Transverse colon (tissue), 4 donors: Measurements from ENCODE around the gene PRPF8. TPM values are rescaled to one million over a fixed set of nuclear protein-coding genes. Genes with fewer than 3 reads are reported as not detected.
"Not testable (repeated sequence)": the region's sequence is repeated elsewhere in the genome, so short reads cannot be mapped to it uniquely, and the experiment has no call there.

Experiments used
- DNase-seq: peaks from one replicate; pipeline ENCODE4 v3.0.0-alpha.2; 2019
- H3K27ac ChIP-seq, 4 donors: fragments of 200-600 bp; sonication (generic); 2 replicates each; pipeline ENCODE4 v1.5.1; 2016 to 2018; ENCODE audit warnings: inconsistent platforms in 4 of 4
- H3K27me3 ChIP-seq: fragments of 200-600 bp; sonication (generic); 2 replicates; pipeline ENCODE4 v1.5.1; 2017; ENCODE audit warnings: inconsistent platforms
- H3K36me3 ChIP-seq, 4 donors: fragments of 200-600 bp; sonication (generic); 2 replicates each; pipeline ENCODE4 v1.5.1; 2017 to 2019; ENCODE audit warnings: inconsistent platforms in 4 of 4
- H3K4me1 ChIP-seq, 4 donors: fragments of 200-600 bp; sonication (generic); 2 replicates each; pipeline ENCODE4 v1.5.1; 2017 to 2020; ENCODE audit warnings: inconsistent platforms in 4 of 4
- H3K4me3 ChIP-seq, 4 donors: fragments of 200-600 bp; sonication (generic); 1 replicate in 1 of 4; 2 replicates in 3 of 4; pipeline versions ENCODE4 v1.5.1 to v1.6.1; 2017 to 2019; ENCODE audit warnings: inconsistent platforms in 4 of 4
- H3K9me3 ChIP-seq, 2 donors: fragments of 200-600 bp; sonication (generic); 2 replicates each; pipeline ENCODE4 v1.5.1; 2017 to 2019; ENCODE audit warnings: inconsistent platforms in 2 of 2
- EP300 ChIP-seq: sonication (generic); formaldehyde crosslinking; IDR thresholded peaks from one replicate; pipeline ENCODE4 v1.6.1; 2017; ENCODE audit warnings: antibody characterized with exemption, low read depth
- POLR2A ChIP-seq: fragments of 450-650 bp; IDR thresholded peaks from one replicate; pipeline ENCODE4 v1.6.1; 2016; ENCODE audit warnings: antibody characterized with exemption, mild to moderate bottlenecking, moderate library complexity
- POLR2AphosphoS5 ChIP-seq, 3 donors: sonication (generic); formaldehyde crosslinking; IDR thresholded peaks; one replicate each; pipeline ENCODE4 v1.6.1; 2016; ENCODE audit warnings: antibody characterized with exemption in 3 of 3
- WGBS, 2 donors: methylation state at CpG; one replicate each; pipeline ENCODE4 v1.1.5; 2018; ENCODE audit warnings: low coverage in 1 of 2; 5-methylcytosine and 5-hydroxymethylcytosine counted together
- in situ Hi-C, 4 donors: fragments of 200-750 bp; cut with MboI; loops; one replicate each; pipeline versions ENCODE4 v1.15.0 to v1.15.1; 2017; ENCODE audit warnings: low sequenced_read_pairs in 3 of 4, low pct_ligation_motif_present in 1 of 4, low pct_unique_long_range_greater_than_20kb in 1 of 4
- intact Hi-C: fragments of 100-400 bp; cut with DNase I; formaldehyde crosslinking; loops from one replicate; pipeline ENCODE4 v1.15.1; 2023; ENCODE audit warnings: low total_unique reads
- total RNA-seq, 4 donors: library from RNA; depleted of rRNA; stranded (reverse); fragments of >200 nt; gene quantifications; one replicate each; pipeline ENCODE4 v1.1.0, GENCODE V29; 2016
- TF ChIP-seq, protein P1 (sequence below), 5 experiments: fragments of 200-600 bp in 3 of 5; fragments of 450-650 bp in 2 of 5; sonication (generic) in 3 of 5; IDR thresholded peaks; 1 replicate in 2 of 5; 2 replicates in 3 of 5; pipeline ENCODE4 v1.5.1; 2016 to 2017; ENCODE audit warnings: antibody characterized with exemption in 5 of 5, inconsistent platforms in 3 of 5, mild to moderate bottlenecking in 2 of 5, moderate library complexity in 1 of 5

PRPF8 gene
- total RNA-seq, 4 donors from 2014 or later: 155 to 410 (median 169) TPM

DNA sequence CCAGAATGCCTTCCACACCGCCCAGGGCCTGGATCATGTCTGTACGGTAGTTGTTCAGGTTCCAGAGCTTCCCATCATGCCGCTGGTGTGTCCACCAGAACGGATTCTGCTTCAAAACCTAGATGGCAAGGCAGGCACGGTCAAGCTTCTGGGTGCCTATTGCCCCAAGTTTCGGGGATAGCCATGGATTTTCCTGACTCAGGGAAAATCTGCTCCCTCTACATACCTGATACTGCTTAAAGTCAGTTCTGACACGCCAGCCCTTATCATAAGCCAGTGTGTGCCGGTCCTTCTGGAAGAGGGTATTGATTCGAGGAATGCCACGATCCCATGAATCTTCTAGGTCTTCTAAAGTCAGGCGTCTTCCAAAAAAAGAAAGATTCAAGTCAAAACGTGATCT, 23.6 kb downstream of the PRPF8 start:
- no peak overlapping the region for H3K4me3 ChIP-seq
- no peaks in the 10 kb centered on the region for H3K27me3 ChIP-seq
- no peaks in the 10 kb centered on the region for H3K4me1 ChIP-seq
- no peak overlapping the region for H3K27ac ChIP-seq
- 92 to 93% methylated on average over 10 to 12 of the region's 12 CpGs for WGBS, 2 donors
- DNase-seq: no peak
- H3K36me3 ChIP-seq: peaks cover 0 to 91% (median 43%) of the 10 kb centered on the region in 4 donors
- intact Hi-C loops (loop anchor here (10.0 kb wide), 1 partner anchor 204 kb away; no protein-coding TSS in a partner anchor), in situ Hi-C loops (loop anchor here in 1 of 4 donors (10.0 to 25.0 kb wide), 2 partner anchors 204 to 376 kb away; partner anchors contain the start of genes DPH1, OVCA2 and RTN4RL1)
- no peaks in the 10 kb centered on the region for H3K9me3 ChIP-seq
- TF ChIP-seq, protein P1, sequence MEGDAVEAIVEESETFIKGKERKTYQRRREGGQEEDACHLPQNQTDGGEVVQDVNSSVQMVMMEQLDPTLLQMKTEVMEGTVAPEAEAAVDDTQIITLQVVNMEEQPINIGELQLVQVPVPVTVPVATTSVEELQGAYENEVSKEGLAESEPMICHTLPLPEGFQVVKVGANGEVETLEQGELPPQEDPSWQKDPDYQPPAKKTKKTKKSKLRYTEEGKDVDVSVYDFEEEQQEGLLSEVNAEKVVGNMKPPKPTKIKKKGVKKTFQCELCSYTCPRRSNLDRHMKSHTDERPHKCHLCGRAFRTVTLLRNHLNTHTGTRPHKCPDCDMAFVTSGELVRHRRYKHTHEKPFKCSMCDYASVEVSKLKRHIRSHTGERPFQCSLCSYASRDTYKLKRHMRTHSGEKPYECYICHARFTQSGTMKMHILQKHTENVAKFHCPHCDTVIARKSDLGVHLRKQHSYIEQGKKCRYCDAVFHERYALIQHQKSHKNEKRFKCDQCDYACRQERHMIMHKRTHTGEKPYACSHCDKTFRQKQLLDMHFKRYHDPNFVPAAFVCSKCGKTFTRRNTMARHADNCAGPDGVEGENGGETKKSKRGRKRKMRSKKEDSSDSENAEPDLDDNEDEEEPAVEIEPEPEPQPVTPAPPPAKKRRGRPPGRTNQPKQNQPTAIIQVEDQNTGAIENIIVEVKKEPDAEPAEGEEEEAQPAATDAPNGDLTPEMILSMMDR (IDR thresholded peaks at IDR 0.05): no peak

DNA sequence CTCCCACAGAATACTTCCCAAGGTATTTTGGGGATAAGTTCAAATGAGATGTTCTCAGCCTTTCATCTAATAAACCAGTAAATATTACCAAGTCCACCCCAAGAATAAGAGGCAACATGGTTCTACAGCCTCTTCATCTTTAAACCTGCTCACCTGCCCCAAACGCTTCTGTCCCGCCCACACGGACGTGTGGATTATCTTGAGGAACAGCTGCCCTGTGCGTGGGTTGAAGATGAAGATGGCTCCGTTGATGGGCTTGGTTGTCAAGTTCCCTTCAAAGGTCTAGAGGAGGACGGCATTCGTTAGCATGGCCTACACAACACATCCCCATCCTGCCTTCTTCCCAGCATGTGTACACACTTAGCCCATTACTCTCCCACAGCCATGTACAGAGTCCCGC, 26.6 kb downstream of the PRPF8 start:
- WGBS, 2 donors: 80 to 92% methylated on average over 1 to 9 of the region's 9 CpGs
- no peak for DNase-seq
- no peaks in the 10 kb centered on the region for H3K27me3 ChIP-seq

DNA sequence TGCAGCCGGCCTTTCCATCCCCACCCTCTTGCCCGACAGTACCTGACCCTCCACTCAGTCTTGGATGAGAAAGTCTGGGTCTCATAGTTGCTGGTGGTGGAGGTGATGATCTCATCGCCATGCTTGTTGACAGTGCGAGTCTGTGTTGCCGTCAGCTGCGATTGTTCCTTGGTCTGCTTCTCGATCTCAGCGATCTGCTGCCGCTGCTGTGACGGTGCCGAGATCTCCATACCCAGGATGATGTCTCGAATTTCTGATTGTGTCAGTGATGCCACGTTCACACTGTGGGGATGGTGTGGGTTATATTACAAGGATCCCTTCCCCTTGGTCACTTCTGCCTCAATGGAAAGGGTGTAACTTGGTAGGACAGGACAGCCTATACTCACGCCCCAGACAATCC, 30.9 kb downstream of the PRPF8 start:
- H3K27me3 ChIP-seq: no peaks in the 10 kb centered on the region
- in situ Hi-C loops: loop anchor here in 1 of 4 donors (25.0 kb wide), 1 partner anchor 384 kb away; the partner anchor contains the start of genes DPH1, OVCA2 and RTN4RL1
- H3K36me3 ChIP-seq: peaks cover 0 to 76% (median 35%) of the 10 kb centered on the region in 4 donors
- H3K4me1 ChIP-seq: peaks cover 10 to 17% (median 16%) of the 10 kb centered on the region in 4 donors
- WGBS, 2 donors: 84 to 91% methylated on average over 5 to 14 of the region's 14 CpGs
- TF ChIP-seq EP300 (no peak), POLR2AphosphoS5 (IDR thresholded peaks at IDR 0.05) (no peak), POLR2A (no peak)
- TF ChIP-seq, protein P1 (IDR thresholded peaks at IDR 0.05): no peak
- intact Hi-C loops: loop anchor here (10.0 kb wide), 1 partner anchor 61 kb away; the partner anchor contains the start of gene TLCD2
- DNase-seq: no peak
- no peak overlapping the region for H3K4me3 ChIP-seq
- H3K27ac ChIP-seq: no peak overlapping the region
- no peaks in the 10 kb centered on the region for H3K9me3 ChIP-seq

More for the DNA sequence above, 26.6 kb downstream of the PRPF8 start:
- H3K27ac ChIP-seq: no peak overlapping the region
- intact Hi-C loops: loop anchor here (10.0 kb wide), 1 partner anchor 57 kb away; the partner anchor contains the start of gene TLCD2
- H3K4me3 ChIP-seq: no peak overlapping the region
- TF ChIP-seq, protein P1 (IDR thresholded peaks at IDR 0.05): no peak
- TF ChIP-seq POLR2AphosphoS5 (IDR thresholded peaks at IDR 0.05): no peak
- TF ChIP-seq POLR2A: no peak
- no peak for TF ChIP-seq EP300
- H3K36me3 ChIP-seq: peaks cover 0 to 95% (median 49%) of the 10 kb centered on the region in 4 donors
- H3K9me3 ChIP-seq: no peaks in the 10 kb centered on the region
- no peaks in the 10 kb centered on the region for H3K4me1 ChIP-seq
- in situ Hi-C loops: loop anchor here in 1 of 4 donors (25.0 kb wide), 1 partner anchor 379 kb away; the partner anchor contains the start of genes DPH1, OVCA2 and RTN4RL1

DNA sequence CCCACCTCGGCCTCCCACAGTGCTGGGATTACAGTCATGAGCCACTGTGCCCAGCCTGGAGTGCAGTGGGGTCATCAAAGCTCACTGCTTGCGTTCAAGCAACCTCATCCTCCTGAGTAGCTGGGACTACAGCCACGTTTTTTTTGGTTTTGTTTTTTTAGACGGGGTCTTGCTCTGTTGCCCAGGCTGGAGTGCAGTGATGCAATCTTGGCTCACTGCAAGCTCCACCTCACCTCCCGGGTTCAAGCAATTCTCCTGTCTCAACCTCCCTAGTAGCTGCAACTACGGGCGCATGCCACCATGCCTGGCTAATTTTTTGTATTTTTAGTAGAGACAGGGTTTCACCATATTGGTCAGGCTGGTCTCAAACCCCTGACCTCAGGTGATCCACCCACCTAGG, 31.9 kb downstream of the PRPF8 start:
- Histone ChIP-seq H3K4me1 (peaks cover 17 to 26% (median 24%) of the 10 kb centered on the region in 4 donors), H3K36me3 (peaks cover 0 to 66% (median 30%) of the 10 kb centered on the region in 4 donors)
- in situ Hi-C loops: loop anchor here in 1 of 4 donors (25.0 kb wide), 1 partner anchor 385 kb away; the partner anchor contains the start of genes DPH1, OVCA2 and RTN4RL1
- DNase-seq, H3K4me3 ChIP-seq, H3K9me3 ChIP-seq, H3K27ac ChIP-seq, H3K27me3 ChIP-seq: not testable (repeated sequence)
- 86 to 94% methylated on average over 6 to 7 of the region's 7 CpGs for WGBS, 2 donors
- intact Hi-C loops: loop anchor here (10.0 kb wide), 1 partner anchor 62 kb away; the partner anchor contains the start of gene TLCD2
